ENCODE results near the gene SLC66A3. TPM values are rescaled to one million over a fixed set of nuclear protein-coding genes. Genes with fewer than 3 reads are reported as not detected.

SLC66A3 gene
- total and polyA plus RNA-seq, 10 donors = 16.8 to 82.1 (median 37.3) TPM

DNA sequence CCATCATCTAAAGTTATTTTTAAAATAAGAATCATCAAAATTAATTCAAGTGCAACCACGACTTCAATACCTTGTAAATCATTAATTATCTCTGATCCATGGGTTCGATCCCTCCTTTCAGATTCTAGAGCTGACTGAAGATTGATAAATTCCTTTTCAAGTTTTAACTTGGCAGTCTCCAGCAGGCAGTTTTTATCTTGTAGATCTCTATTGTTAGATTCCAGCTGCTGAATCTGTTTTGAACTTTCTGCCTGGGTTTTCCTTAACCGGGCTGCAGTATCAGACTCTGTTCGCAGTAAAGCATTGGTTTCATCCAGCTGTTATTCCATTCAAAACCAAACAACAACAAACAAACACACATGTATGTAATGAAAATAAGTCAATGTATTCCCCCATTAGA, 59.5 kb downstream of the SLC66A3 start:
- TF ChIP-seq POLR2AphosphoS5 (IDR thresholded peaks at IDR 0.05) (no peak), POLR2A (IDR thresholded peaks at IDR 0.05) (no peak)
- TF ChIP-seq, protein P1, sequence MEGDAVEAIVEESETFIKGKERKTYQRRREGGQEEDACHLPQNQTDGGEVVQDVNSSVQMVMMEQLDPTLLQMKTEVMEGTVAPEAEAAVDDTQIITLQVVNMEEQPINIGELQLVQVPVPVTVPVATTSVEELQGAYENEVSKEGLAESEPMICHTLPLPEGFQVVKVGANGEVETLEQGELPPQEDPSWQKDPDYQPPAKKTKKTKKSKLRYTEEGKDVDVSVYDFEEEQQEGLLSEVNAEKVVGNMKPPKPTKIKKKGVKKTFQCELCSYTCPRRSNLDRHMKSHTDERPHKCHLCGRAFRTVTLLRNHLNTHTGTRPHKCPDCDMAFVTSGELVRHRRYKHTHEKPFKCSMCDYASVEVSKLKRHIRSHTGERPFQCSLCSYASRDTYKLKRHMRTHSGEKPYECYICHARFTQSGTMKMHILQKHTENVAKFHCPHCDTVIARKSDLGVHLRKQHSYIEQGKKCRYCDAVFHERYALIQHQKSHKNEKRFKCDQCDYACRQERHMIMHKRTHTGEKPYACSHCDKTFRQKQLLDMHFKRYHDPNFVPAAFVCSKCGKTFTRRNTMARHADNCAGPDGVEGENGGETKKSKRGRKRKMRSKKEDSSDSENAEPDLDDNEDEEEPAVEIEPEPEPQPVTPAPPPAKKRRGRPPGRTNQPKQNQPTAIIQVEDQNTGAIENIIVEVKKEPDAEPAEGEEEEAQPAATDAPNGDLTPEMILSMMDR (IDR thresholded peaks at IDR 0.05 in 8 of 11, conservative IDR thresholded peaks at IDR 0.05 in 3 of 11) = no peak
- no peaks in the 10 kb centered on the region for H3K9me3 ChIP-seq
- no peaks in the 10 kb centered on the region for H3K27me3 ChIP-seq (replicated peaks in 1 of 7)
- 89 to 95% (median 91%) methylated on average over 4 of the region's 4 CpGs for WGBS, 5 donors
- peaks cover 0 to 100% (median 64%) of the 10 kb centered on the region in 6 donors for H3K36me3 ChIP-seq
- H3K27ac ChIP-seq = no peak overlapping the region
- intact Hi-C loops (cut with DNase I; ENCODE audit: low total_unique reads) = no loop called here
- H3K4me1 ChIP-seq = no peaks in the 10 kb centered on the region
- no peak overlapping the region for H3K4me3 ChIP-seq
- no peak for DNase-seq

DNA sequence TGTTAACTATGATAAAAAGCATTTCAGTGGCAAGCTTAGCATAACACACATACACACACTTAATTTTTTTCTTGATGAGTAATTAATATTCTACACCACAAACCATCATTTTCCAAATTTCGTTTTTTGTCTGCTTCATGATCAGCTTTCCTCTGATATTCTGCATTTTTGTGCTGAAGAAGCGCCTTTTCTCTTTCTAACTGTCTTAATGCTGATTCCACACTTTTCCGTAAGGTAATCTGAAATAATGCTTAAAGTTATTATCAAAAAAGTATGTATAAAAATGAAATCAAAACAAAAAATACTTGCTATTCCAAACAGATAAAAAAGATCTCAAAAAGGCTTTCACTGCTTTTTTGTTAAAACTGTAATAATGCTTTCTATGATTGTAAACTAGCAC, 60.1 kb downstream of the SLC66A3 start:
- Histone ChIP-seq H3K9me3 (no peaks in the 10 kb centered on the region), H3K4me3 (no peak overlapping the region), H3K27ac (no peak overlapping the region), H3K27me3 (replicated peaks in 1 of 7) (no peaks in the 10 kb centered on the region), H3K36me3 (peaks cover 0 to 100% (median 67%) of the 10 kb centered on the region in 6 donors), H3K4me1 (no peaks in the 10 kb centered on the region)
- intact Hi-C loops (cut with DNase I; ENCODE audit: low total_unique reads) = no loop called here
- no peak for DNase-seq
- 94 to 99% (median 95%) methylated on average over 3 of the region's 3 CpGs for WGBS, 5 donors
- TF ChIP-seq POLR2A (IDR thresholded peaks at IDR 0.05) = no peak
- TF ChIP-seq POLR2AphosphoS5 (IDR thresholded peaks at IDR 0.05) = no peak
- TF ChIP-seq, protein P1 (IDR thresholded peaks at IDR 0.05 in 8 of 11, conservative IDR thresholded peaks at IDR 0.05 in 3 of 11) = no peak

DNA sequence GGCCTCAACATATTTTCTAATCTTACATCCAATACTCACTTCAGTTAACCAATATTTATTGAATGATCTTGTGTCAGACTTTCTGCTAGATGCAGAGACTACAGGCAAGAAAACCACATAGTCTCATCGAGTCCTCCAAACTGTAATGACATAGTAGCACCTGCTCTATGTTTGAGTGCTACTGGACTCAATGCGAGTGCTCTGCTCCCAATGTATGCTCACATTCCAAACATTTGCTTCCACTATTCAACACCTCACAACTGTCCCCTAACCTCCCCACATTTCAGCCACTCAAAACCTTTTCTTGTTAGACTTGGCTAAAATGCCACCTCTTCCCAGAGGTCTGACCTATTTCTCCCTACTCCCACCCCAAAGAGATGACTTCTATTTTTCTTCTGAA, 65.2 kb downstream of the SLC66A3 start:
- Histone ChIP-seq H3K9me3 (no peaks in the 10 kb centered on the region), H3K4me1 (peaks cover 0 to 12% (median 2%) of the 10 kb centered on the region in 6 donors), H3K27ac (no peak overlapping the region), H3K36me3 (peaks cover 0 to 89% (median 41%) of the 10 kb centered on the region in 6 donors), H3K27me3 (replicated peaks in 1 of 7) (no peaks in the 10 kb centered on the region), H3K4me3 (no peak overlapping the region)
- TF ChIP-seq POLR2AphosphoS5 (IDR thresholded peaks at IDR 0.05) = no peak
- TF ChIP-seq POLR2A (IDR thresholded peaks at IDR 0.05) = no peak
- TF ChIP-seq, protein P1 (IDR thresholded peaks at IDR 0.05 in 8 of 11, conservative IDR thresholded peaks at IDR 0.05 in 3 of 11) = no peak
- intact Hi-C loops (cut with DNase I; ENCODE audit: low total_unique reads) = no loop called here
- WGBS, 5 donors = 97 to 100% (median 100%) methylated on average over 2 of the region's 2 CpGs
- DNase-seq = no peak

DNA sequence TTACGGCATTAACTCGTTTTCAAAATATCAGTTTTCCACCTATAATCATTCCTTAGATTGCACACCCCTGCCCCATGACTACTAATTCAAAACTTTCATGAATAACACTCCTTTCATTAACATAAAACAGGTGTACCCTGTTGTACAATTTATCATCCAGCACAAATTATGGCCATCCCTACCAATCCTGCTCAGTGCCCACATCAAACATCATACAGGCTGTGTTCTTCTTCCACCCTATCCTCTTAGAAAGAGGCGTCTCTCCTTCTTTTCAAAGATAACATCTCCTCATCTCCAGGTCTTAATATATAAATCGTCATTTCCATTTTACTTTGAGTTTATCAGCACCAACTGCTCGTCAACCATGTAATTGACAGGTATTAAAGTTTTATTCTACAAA, 67.6 kb downstream of the SLC66A3 start:
- no peak for DNase-seq
- Histone ChIP-seq H3K4me1 (peaks cover 0 to 15% (median 2%) of the 10 kb centered on the region in 6 donors), H3K36me3 (peaks cover 0 to 78% (median 27%) of the 10 kb centered on the region in 6 donors), H3K4me3 (no peak overlapping the region), H3K27me3 (replicated peaks in 1 of 7) (no peaks in the 10 kb centered on the region), H3K9me3 (no peaks in the 10 kb centered on the region), H3K27ac (no peak overlapping the region)
- 91 to 96% (median 92%) methylated on average over 5 of the region's 5 CpGs for whole genome bisulfite sequencing, 5 donors
- intact Hi-C loops (cut with DNase I; ENCODE audit: low total_unique reads) = no loop called here
- TF ChIP-seq POLR2A (IDR thresholded peaks at IDR 0.05) (no peak), POLR2AphosphoS5 (IDR thresholded peaks at IDR 0.05) (no peak)
- TF ChIP-seq, protein P1 (IDR thresholded peaks at IDR 0.05 in 8 of 11, conservative IDR thresholded peaks at IDR 0.05 in 3 of 11) = no peak

All from spleen (tissue), 11 donors.